B cell (primary cell): ENCODE results near the gene UPK3A. TPM values are rescaled to one million over a fixed set of nuclear protein-coding genes. Genes with fewer than 3 reads are reported as not detected.

Experiments
- ATAC-seq: fragments of 200-7000 bp; cut with Tn5 transposase; one replicate; pipeline ENCODE4 v1.10.0; 2021; ENCODE audit warnings: low read depth, mild to moderate bottlenecking, moderate number of reproducible peaks, moderate library complexity
- CTCF ChIA-PET: fragments of 350-600 bp; sonication (Branson Sonifier 250); formaldehyde crosslinking; loops from one replicate; lab custom pipeline; 2021; ENCODE audit warnings: antibody characterized with exemption, inconsistent platforms; lab: Charles Lee
- POLR2A ChIA-PET: fragments of 350-600 bp; sonication (Branson Sonifier 250); formaldehyde crosslinking; loops from one replicate; lab custom pipeline; 2021; ENCODE audit warnings: antibody characterized with exemption; lab: Charles Lee
- DNase-seq: peaks from one replicate; pipeline ENCODE4 v3.0.0; 2013
- H2AFZ ChIP-seq: 2 replicates; pipeline ENCODE4 v1.6.1; 2012; ENCODE audit warnings: mild to moderate bottlenecking, low read depth, low read length; ENCODE audit not compliant: insufficient read depth, poor library complexity, severe bottlenecking
- H3K27ac ChIP-seq, 2 donors: 1 replicate in 1 of 2; 2 replicates in 1 of 2; pipeline ENCODE4 v1.5.1; 2012 to 2013; ENCODE audit warnings: low read length in 2 of 2, mild to moderate bottlenecking in 2 of 2, moderate library complexity in 1 of 2
- H3K27me3 ChIP-seq, 4 experiments: fragments of 200-600 bp in 1 of 4; sonication (generic) in 1 of 4; replicated peaks in 1 of 4; 1 replicate in 2 of 4; 2 replicates in 2 of 4; pipeline versions ENCODE4 v1.6.1 to v1.7.0; 2013 to 2016; ENCODE audit warnings: low read length in 3 of 4, mild to moderate bottlenecking in 2 of 4, mixed read lengths in 1 of 4, moderate library complexity in 1 of 4; ENCODE audit not compliant: insufficient read depth in 4 of 4, control insufficient read depth in 3 of 4; ENCODE audit errors: control extremely low read depth in 1 of 4
- H3K36me3 ChIP-seq, 2 experiments: replicated peaks in 1 of 2; 1 replicate in 1 of 2; 2 replicates in 1 of 2; pipeline versions ENCODE4 v1.6.1 to v1.7.1; 2013; ENCODE audit warnings: low read length in 1 of 2; ENCODE audit not compliant: insufficient read depth in 2 of 2, control insufficient read depth in 1 of 2; ENCODE audit errors: control extremely low read depth in 1 of 2, extremely low read depth in 1 of 2
- H3K4me1 ChIP-seq, 2 donors: fragments of 200-600 bp in 1 of 2; sonication (generic) in 1 of 2; 1 replicate in 1 of 2; 2 replicates in 1 of 2; pipeline versions ENCODE4 v1.5.1 to v1.6.1; 2013 to 2017; ENCODE audit warnings: low read length in 2 of 2; ENCODE audit not compliant: control insufficient read depth in 2 of 2, insufficient read depth in 2 of 2
- H3K4me2 ChIP-seq: replicated peaks from 2 replicates; pipeline ENCODE3; 2012; ENCODE audit warnings: mild to moderate bottlenecking, low read depth, low read length; ENCODE audit not compliant: poor library complexity, severe bottlenecking
- H3K4me3 ChIP-seq, 5 experiments: fragments of 200-600 bp in 1 of 5; sonication (generic) in 1 of 5; 1 replicate in 3 of 5; 2 replicates in 2 of 5; pipeline versions ENCODE4 v1.5.1 to v1.7.0; 2011 to 2016; ENCODE audit warnings: low read length in 4 of 5, mild to moderate bottlenecking in 4 of 5, low read depth in 2 of 5, control low read depth in 1 of 5, moderate library complexity in 1 of 5; ENCODE audit not compliant: insufficient read depth in 1 of 5; ENCODE audit errors: control extremely low read depth in 1 of 5, extremely low read depth in 1 of 5
- H3K79me2 ChIP-seq: fragments of 200-600 bp; sonication (generic); one replicate; pipeline ENCODE4 v1.6.0; 2016; ENCODE audit warnings: low read length; ENCODE audit not compliant: control insufficient read depth, insufficient read depth
- H3K9ac ChIP-seq: fragments of 200-600 bp; sonication (generic); 2 replicates; pipeline ENCODE4 v1.6.1; 2017; ENCODE audit warnings: mild to moderate bottlenecking, low read length, moderate library complexity
- H3K9me3 ChIP-seq, 3 donors: one replicate each; pipeline versions ENCODE4 v1.6.1 to v1.7.1; 2013; ENCODE audit warnings: low read length in 2 of 3; ENCODE audit not compliant: control insufficient read depth in 2 of 3, insufficient read depth in 1 of 3; ENCODE audit errors: control extremely low read depth in 1 of 3
- H4K20me1 ChIP-seq: 2 replicates; pipeline ENCODE4 v1.6.0; 2012; ENCODE audit warnings: mild to moderate bottlenecking, low read length; ENCODE audit not compliant: insufficient read depth, control insufficient read depth, poor library complexity, severe bottlenecking
- H3K27ac Mint-ChIP-seq: one replicate; pipeline ENCODE4 v1.8.0; 2021; ENCODE audit warnings: mixed read lengths
- H3K27me3 Mint-ChIP-seq: one replicate; pipeline ENCODE4 v1.8.0; 2021; ENCODE audit warnings: mixed read lengths
- H3K4me1 Mint-ChIP-seq: one replicate; pipeline ENCODE4 v1.8.0; 2021; ENCODE audit warnings: mixed read lengths
- H3K4me3 Mint-ChIP-seq: one replicate; pipeline ENCODE4 v1.8.0; 2021; ENCODE audit warnings: mixed read lengths
- H3K9me3 Mint-ChIP-seq: one replicate; pipeline ENCODE4 v1.8.0; 2022; ENCODE audit warnings: mixed read lengths; ENCODE audit not compliant: insufficient read depth
- EZH2 ChIP-seq: IDR thresholded peaks from 2 replicates; pipeline ENCODE4 v1.6.1; 2012; ENCODE audit warnings: borderline replicate concordance, low read depth, mild to moderate bottlenecking, moderate library complexity, low read length; ENCODE audit not compliant: insufficient read depth, poor library complexity, severe bottlenecking
- WGBS: methylation state at CpG from one replicate; pipeline ENCODE4 v1.1.5; 2013; ENCODE audit warnings: missing lambda C conversion rate; ENCODE audit not compliant: insufficient coverage; 5-methylcytosine and 5-hydroxymethylcytosine counted together
- intact Hi-C: fragments of 100-400 bp; cut with micrococcal nuclease; formaldehyde crosslinking; loops from one replicate; pipeline ENCODE4 v1.10.0; 2022
- polyA plus RNA-seq: library from polyadenylated mRNA; depleted of rRNA; stranded (reverse); fragments of >200 nt; gene quantifications from 2 replicates; pipeline ENCODE4 v1.2.3, GENCODE V29; 2012
- total RNA-seq, 2 donors: library from RNA; stranded (reverse); fragments of 120-200 nt in 1 of 2; gene quantifications; 1 replicate in 1 of 2; 2 replicates in 1 of 2; pipeline versions ENCODE4 v1.2.3 to v1.2.4, GENCODE V29; 2013 to 2022
- TF ChIP-seq, protein P1 (sequence below): fragments of 200-600 bp; IDR thresholded peaks from one replicate; pipeline ENCODE4 v1.8.0; 2022; ENCODE audit warnings: antibody characterized with exemption, mild to moderate bottlenecking

The UPK3A gene
- total and polyA plus RNA-seq, 2 donors (not counting 1 experiment from before 2014, with no cell fraction given), result not detected

DNA sequence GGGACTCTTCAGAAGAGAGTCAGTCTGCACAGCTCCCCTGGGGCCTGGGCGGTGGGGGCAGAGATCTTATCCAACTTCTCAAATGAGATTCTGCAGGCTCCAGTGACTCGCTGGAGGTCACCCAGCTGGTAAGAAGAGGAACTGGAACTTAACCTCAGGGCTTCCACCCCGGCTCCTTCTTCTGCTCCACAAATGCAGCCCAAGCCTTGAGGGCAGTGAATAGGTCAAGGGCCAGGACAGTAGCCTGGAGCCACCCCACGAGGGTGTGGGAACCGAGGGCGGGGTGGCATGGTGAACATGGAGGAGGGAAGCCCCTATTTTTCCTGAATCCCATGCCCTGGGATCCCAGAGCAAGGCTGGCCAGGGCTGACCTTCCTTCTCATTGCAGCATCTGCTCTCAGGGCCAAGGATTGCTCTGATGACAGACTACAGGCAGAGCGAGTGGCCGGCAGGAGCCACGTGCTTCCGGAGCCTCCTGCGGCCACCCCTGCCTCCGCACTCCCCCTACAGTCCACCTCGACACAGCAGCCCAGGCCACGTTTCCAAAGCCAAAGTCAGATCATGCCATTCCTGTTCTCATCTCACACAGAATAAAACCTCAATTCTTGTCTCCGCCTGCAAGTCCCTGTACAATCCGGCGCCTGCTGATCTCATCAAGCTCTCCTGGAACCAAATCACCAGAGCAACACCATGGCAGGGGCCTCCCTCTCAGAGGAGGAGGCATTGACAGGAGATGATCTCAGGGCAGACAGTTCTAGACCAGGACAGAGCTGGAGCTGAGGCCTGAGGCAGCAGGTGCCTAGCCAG lies 21.1 kb upstream of the UPK3A start:
- Histone ChIP-seq H3K27ac (no peak overlapping the region), H3K9me3 (no peaks in the 10 kb centered on the region), H3K27me3 (peaks cover 0 to 3% (median under 1%) of the 10 kb centered on the region in 4 experiments), H3K4me3 (peak overlapping the region in 2 of 5 experiments; percentile 16 to 56), H2AFZ (no peak overlapping the region), H3K36me3 (no peaks in the 10 kb centered on the region), H3K4me2 (peak overlapping the region; percentile 89), H3K9ac (no peak overlapping the region), H3K4me1 (peaks cover 39 to 47% of the 10 kb centered on the region in 2 donors), H4K20me1 (peaks cover 9% of the 10 kb centered on the region), H3K79me2 (no peaks in the 10 kb centered on the region)
- no peaks in the 10 kb centered on the region for H3K27me3 Mint-ChIP-seq
- no peak for TF ChIP-seq EZH2
- TF ChIP-seq, protein P1, sequence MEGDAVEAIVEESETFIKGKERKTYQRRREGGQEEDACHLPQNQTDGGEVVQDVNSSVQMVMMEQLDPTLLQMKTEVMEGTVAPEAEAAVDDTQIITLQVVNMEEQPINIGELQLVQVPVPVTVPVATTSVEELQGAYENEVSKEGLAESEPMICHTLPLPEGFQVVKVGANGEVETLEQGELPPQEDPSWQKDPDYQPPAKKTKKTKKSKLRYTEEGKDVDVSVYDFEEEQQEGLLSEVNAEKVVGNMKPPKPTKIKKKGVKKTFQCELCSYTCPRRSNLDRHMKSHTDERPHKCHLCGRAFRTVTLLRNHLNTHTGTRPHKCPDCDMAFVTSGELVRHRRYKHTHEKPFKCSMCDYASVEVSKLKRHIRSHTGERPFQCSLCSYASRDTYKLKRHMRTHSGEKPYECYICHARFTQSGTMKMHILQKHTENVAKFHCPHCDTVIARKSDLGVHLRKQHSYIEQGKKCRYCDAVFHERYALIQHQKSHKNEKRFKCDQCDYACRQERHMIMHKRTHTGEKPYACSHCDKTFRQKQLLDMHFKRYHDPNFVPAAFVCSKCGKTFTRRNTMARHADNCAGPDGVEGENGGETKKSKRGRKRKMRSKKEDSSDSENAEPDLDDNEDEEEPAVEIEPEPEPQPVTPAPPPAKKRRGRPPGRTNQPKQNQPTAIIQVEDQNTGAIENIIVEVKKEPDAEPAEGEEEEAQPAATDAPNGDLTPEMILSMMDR, result no peak
- WGBS, result 33% methylated on average over 15 of the region's 17 CpGs
- peak; percentile 97 for ATAC-seq
- H3K9me3 Mint-ChIP-seq, result no peaks in the 10 kb centered on the region
- intact Hi-C loops, result loop anchor here (1.0 kb wide), 3 partner anchors 14 to 28 kb away; no protein-coding TSS in a partner anchor
- peak overlapping the region; percentile 78 for H3K27ac Mint-ChIP-seq
- ChIA-PET CTCF (interaction anchor here (0.5 to 2.1 kb wide), 14 partner anchors 12 to 174 kb away, joined by 3 to 15 read pairs (median 4); partner anchors contain the start of gene NUP50), POLR2A (interaction anchor here (0.5 to 2.1 kb wide), 7 partner anchors 10 to 152 kb away, joined by 3 to 11 read pairs (median 6); no protein-coding TSS in a partner anchor)
- peaks cover 53% of the 10 kb centered on the region for H3K4me1 Mint-ChIP-seq
- H3K4me3 Mint-ChIP-seq, result peak overlapping the region; percentile 87
- DNase-seq, result peak; percentile 92

DNA sequence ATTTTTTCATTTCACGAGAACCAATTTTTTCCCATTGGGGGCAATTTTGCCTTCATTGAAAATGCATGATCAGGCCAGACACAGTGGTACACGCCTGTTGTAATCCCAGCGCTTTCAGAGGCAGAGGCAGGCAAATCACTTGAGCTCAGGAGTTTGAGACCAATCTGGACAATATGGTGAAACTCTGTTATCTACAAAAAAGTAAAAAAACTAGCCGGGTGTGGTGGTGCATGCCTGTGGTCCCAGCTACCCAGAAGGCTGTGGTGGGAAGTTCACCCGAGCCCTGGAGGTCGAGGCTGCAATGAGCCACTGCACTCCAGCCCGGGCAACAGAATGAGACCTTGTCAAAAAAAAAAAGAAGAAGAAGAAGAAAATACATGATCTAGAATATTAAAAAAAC lies 19.2 kb upstream of the UPK3A start:
- Histone ChIP-seq H3K36me3 (no peaks in the 10 kb centered on the region), H3K9me3 (no peaks in the 10 kb centered on the region), H3K9ac (no peak overlapping the region), H3K27me3 (peaks cover 0 to 15% (median 7%) of the 10 kb centered on the region in 4 experiments), H3K27ac (no peak overlapping the region), H3K4me3 (no peak overlapping the region), H3K4me1 (peaks cover 44 to 58% of the 10 kb centered on the region in 2 donors), H2AFZ (no peak overlapping the region), H3K79me2 (no peaks in the 10 kb centered on the region), H4K20me1 (peaks cover 9% of the 10 kb centered on the region), H3K4me2 (no peak overlapping the region)
- intact Hi-C loops, result loop anchor here (5.0 kb wide), 1 partner anchor 103 kb away; the partner anchor contains the start of gene NUP50
- ATAC-seq, result no peak
- Mint-ChIP-seq H3K27ac (peak overlapping the region; percentile 37), H3K9me3 (no peaks in the 10 kb centered on the region), H3K4me3 (no peak overlapping the region), H3K27me3 (peaks cover 6% of the 10 kb centered on the region), H3K4me1 (peaks cover 55% of the 10 kb centered on the region)
- TF ChIP-seq, protein P1, result no peak
- TF ChIP-seq EZH2, result no peak
- CTCF ChIA-PET, result no interaction called here
- DNase-seq, result no peak
- POLR2A ChIA-PET, result interaction anchor here (0.6 kb wide), 1 partner anchor 31 kb away, joined by 3 read pairs; no protein-coding TSS in a partner anchor
- 84% methylated on average over 3 of the region's 7 CpGs for WGBS
